Upper lobe of left lung (tissue), 4 donors: ENCODE measurements around the gene CAND2.

ENCODE experiments used
- CTCF ChIP-seq, 6 experiments: fragments of 450-650 bp in 4 of 6; fragments of 200-600 bp in 2 of 6; sonication (generic) in 2 of 6; IDR thresholded peaks; one replicate each; pipeline ENCODE4 v1.5.1; 2016 to 2019; ENCODE audit warnings: antibody characterized with exemption in 6 of 6
- EP300 ChIP-seq, 4 donors: sonication (generic); formaldehyde crosslinking; IDR thresholded peaks; one replicate each; pipeline ENCODE4 v1.5.1; 2017; ENCODE audit warnings: antibody characterized with exemption in 4 of 4, control low read depth in 2 of 4
- POLR2A ChIP-seq, 4 donors: fragments of 450-650 bp; IDR thresholded peaks; one replicate each; pipeline ENCODE4 v1.5.1; 2016 to 2017; ENCODE audit warnings: antibody characterized with exemption in 4 of 4, mild to moderate bottlenecking in 2 of 4
- POLR2AphosphoS5 ChIP-seq, 2 donors: sonication (generic); formaldehyde crosslinking; IDR thresholded peaks; one replicate each; pipeline ENCODE4 v1.5.1; 2017; ENCODE audit warnings: antibody characterized with exemption in 2 of 2

- TF ChIP-seq POLR2A (IDR thresholded peaks at IDR 0.05) (no peak), CTCF (IDR thresholded peaks at IDR 0.05) (no peak), POLR2AphosphoS5 (IDR thresholded peaks at IDR 0.05) (no peak), EP300 (IDR thresholded peaks at IDR 0.05) (no peak)
Measured at GRCh38 chr3:12758025-12758781, 38.3 kb upstream of the CAND2 start.
